ENCODE measurements around the gene HLA-DRB5. TPM values are rescaled to one million over a fixed set of nuclear protein-coding genes. Genes with fewer than 3 reads are reported as not detected.
"Not testable (repeated sequence)": the region's sequence is repeated elsewhere in the genome, so short reads cannot be mapped to it uniquely, and the experiment has no call there.

Gene HLA-DRB5
- total RNA-seq, 1 donor from 2014 or later = 14.3 TPM

GRCh38 chr6:32554116-32554965 is 24.3 kb upstream of the HLA-DRB5 start:
- intact Hi-C loops (cut with micrococcal nuclease) = no loop called here
- Histone ChIP-seq H3K36me3 (no peaks in the 10 kb centered on the region), H3K4me3 (no peak overlapping the region), H3K9me3 (replicated peaks) (no peaks in the 10 kb centered on the region), H3K27ac (replicated peaks) (no peak overlapping the region), H3K4me1 (no peaks in the 10 kb centered on the region), H3K27me3 (ENCODE audit: low read depth) (no peaks in the 10 kb centered on the region)
- DNase-seq = no peak
- TF ChIP-seq CTCF (IDR thresholded peaks at IDR 0.05; ENCODE audit: borderline replicate concordance) = no peak

GRCh38 chr6:32553037-32553742 is 23.1 kb upstream of the HLA-DRB5 start:
- Histone ChIP-seq H3K4me3 (no peak overlapping the region), H3K36me3 (no peaks in the 10 kb centered on the region), H3K9me3 (replicated peaks) (no peaks in the 10 kb centered on the region), H3K27ac (replicated peaks) (no peak overlapping the region), H3K27me3 (ENCODE audit: low read depth) (no peaks in the 10 kb centered on the region), H3K4me1 (no peaks in the 10 kb centered on the region)
- intact Hi-C loops (cut with micrococcal nuclease) = no loop called here
- no peak for TF ChIP-seq CTCF (IDR thresholded peaks at IDR 0.05; ENCODE audit: borderline replicate concordance)
- DNase-seq = no peak

GRCh38 chr6:32551410-32551809 is 21.3 kb upstream of the HLA-DRB5 start:
- Histone ChIP-seq H3K36me3 (no peaks in the 10 kb centered on the region), H3K27ac (replicated peaks) (no peak overlapping the region), H3K4me1 (no peaks in the 10 kb centered on the region), H3K27me3 (ENCODE audit: low read depth) (no peaks in the 10 kb centered on the region), H3K4me3 (no peak overlapping the region), H3K9me3 (replicated peaks) (no peaks in the 10 kb centered on the region)
- DNase-seq = no peak
- intact Hi-C loops (cut with micrococcal nuclease) = no loop called here
- TF ChIP-seq CTCF (IDR thresholded peaks at IDR 0.05; ENCODE audit: borderline replicate concordance) = no peak

GRCh38 chr6:32539839-32540238 is 9.8 kb upstream of the HLA-DRB5 start:
- H3K27me3 ChIP-seq (ENCODE audit: low read depth) = no peaks in the 10 kb centered on the region
- H3K9me3 ChIP-seq (replicated peaks) = no peaks in the 10 kb centered on the region
- intact Hi-C loops (cut with micrococcal nuclease) = no loop called here
- H3K4me3 ChIP-seq = no peak overlapping the region
- no peaks in the 10 kb centered on the region for H3K4me1 ChIP-seq
- no peaks in the 10 kb centered on the region for H3K36me3 ChIP-seq
- no peak overlapping the region for H3K27ac ChIP-seq (replicated peaks)
- no peak for TF ChIP-seq CTCF (IDR thresholded peaks at IDR 0.05; ENCODE audit: borderline replicate concordance)
- no peak for DNase-seq

- H3K4me3 ChIP-seq; DNase-seq; H3K27ac ChIP-seq (replicated peaks); H3K4me1 ChIP-seq; H3K36me3 ChIP-seq; H3K9me3 ChIP-seq (replicated peaks); H3K27me3 ChIP-seq (ENCODE audit: low read depth); intact Hi-C loops (cut with micrococcal nuclease): not testable (repeated sequence)
These were observed 325 bp upstream of the HLA-DRB5 start for GRCh38 chr6:32530431-32530793.

Data from left ventricle myocardium inferior (tissue), 1 donor.